ENCODE results near the gene SGO2.
"Not testable (repeated sequence)": the region's sequence is repeated elsewhere in the genome, so short reads cannot be mapped to it uniquely, and the experiment has no call there.

SGO2 gene

DNA sequence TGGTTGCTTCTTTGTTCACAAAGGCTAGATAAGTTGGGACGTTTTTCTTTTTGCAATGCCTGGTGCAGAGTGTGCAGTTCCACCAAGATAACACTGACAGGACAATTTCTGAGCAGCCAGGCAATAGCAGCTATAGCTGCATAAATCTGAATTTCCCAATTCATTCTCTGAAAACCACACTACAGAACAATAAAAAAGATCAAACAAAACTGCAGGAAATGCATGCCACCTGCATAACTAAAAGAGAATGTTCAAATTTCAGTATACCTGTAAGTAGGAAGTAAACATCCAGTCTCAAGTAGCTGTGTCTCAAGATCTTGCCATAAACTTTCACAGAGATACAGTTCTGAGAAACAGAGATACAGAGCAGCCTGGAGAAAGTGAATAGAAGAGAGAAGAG lies 10.9 kb upstream of the SGO2 start:
- DNase-seq (ENCODE audit: low spot score) = no peak

DNA sequence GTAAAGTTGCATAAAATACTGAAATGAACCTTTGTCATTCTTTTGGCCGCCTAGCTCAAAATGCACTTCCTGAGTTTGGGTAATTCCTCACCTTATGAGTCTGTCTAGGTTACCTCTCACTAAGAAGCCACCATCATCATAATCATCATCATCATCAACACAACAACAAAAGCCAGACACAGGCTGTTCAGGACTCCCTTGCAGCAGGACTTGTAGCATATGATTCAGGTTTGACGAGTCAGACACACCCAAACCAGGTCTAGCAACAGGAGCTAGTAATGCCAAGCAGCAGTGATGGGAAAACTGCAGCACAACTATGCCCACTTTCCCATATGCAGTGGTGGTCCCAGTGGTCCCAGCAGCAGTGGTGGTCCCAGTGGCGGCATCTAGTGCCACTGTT lies 2.8 kb upstream of the SGO2 start:
- DNase-seq (ENCODE audit: low spot score) = no peak

DNA sequence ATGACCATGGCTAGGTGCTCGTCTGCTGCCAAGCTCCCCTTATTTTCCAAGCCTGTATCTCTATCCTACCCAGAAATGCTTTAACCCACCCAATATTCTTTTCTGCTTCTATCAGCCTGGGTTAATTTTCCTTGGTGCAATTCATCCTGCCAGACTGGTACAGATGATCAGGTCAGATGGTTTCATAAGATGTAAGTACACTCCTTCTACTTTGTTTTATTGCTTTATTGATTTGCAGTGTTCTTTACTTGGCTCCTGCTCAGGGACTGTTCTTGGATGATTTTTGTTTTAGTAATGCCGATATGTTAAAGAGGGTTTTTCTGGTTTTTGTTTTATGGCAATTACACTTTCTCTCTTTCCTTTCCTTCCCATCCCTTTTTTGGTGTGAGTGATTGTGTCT lies 2.4 kb upstream of the SGO2 start:
- DNase-seq (ENCODE audit: low spot score) = no peak

DNA sequence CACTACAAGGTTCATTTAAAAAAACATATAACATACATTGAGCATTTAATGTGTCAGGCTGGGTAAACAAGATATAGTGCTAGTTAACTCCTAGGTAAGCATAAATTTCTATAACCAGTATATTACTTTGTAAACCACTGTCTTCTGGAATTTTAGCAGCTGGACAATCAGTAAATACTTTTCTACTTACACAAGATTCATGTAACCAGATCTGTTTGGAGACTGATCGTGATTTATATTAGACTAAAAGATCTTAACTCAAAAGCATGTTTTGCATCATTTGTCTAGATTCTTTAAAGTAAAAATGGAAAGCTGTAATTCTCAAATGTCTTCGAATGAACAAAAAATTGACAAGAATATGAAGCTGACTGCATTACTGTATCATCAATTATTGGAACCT lies 941 bp upstream of the SGO2 start:
- no peak for DNase-seq (ENCODE audit: low spot score)

DNA sequence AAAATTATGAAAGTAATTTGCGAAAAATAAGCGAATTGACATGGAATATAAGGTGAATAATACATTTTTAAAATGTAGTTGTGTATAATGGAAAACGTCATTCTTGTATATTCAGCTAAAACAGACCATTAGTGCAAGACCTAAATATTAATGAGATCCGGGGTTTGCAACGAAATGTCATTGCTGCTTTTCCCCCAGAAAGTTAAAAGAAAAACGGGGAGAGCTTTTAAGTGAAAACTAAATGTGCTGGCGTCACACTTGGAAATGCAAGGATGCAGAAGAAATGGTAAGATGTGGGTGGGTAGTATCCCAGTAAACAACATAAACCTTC lies 491 bp upstream of the SGO2 start:
- DNase-seq (ENCODE audit: low spot score) = no peak

DNA sequence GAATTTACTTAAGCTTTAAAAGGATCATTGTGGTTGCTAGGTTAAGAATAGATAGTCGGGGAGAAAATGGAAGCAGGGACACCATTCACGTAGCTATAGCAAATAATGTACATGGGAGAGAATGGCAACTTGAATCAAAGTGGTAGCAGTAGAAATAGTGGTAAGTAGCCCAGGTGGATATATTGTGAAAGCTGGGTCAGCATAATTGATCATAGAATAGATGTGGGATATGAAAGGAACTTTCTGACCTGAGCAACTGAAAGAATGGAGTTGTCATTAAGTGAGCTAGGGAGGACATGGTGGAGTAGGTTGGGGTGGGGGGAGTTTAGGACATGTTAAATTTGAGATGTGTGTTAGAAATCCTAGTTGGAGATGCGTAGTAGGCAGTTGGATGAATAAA lies 2.2 kb downstream of the SGO2 start:
- DNase-seq (ENCODE audit: low spot score) = no peak

DNA sequence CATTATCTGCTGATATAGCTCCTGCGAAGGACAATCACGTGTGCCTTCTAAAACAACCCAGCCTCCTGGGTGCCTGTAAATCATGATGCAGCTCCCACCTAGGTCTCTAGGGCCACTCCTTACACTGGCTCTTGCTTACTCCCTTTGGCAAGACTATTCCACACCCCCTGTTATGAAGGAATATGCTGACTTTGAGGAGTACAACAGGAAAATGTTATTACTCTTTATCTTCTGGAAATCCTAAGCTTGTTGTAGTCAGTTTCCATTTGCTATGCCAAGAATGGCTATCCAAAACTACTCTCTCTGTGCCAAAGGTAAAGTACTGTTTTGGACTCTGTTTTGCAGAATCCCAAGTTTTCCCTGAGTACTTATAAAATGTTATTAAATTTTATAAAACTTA lies 7.7 kb downstream of the SGO2 start:
- DNase-seq (ENCODE audit: low spot score) = no peak

DNA sequence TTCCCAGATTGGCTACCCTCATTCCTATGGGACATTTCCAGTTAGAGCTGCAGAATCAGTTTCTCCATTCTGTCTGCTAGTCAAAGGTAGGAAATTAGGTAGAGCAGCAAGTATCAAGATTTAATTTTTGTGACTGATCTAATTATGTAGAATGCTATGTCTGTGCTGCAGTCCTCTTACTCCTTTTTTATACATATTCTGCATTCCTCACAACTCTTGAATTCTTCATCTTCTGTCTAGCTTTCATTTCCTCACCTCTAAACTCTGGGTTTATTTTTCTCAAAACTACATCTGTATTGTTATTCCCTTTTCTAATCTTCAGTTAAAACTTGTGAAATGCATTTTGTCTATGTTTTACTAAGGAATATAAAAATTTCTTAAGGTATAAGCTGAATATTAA lies 8.6 kb downstream of the SGO2 start:
- no peak for DNase-seq (ENCODE audit: low spot score)

DNA sequence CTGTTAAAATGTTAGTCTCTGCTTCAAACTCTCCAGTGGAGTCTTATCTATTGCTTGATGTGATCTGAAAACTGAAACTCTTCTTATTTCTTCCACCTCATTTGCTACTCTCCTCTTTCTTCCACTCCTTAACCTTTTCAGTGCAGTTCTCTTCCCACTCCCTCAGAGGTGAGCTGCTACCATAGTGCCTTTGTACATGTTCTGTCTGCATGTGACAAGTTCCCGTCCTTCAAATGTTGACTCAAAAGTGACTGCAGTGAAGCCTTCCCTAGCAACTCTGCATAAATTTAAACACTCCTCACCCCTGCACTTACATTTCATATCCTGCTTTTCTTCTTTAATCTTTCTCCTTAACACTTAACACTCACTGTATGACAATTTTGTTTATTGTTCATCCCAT lies 12.1 kb downstream of the SGO2 start:
- DNase-seq (ENCODE audit: low spot score) = no peak

DNA sequence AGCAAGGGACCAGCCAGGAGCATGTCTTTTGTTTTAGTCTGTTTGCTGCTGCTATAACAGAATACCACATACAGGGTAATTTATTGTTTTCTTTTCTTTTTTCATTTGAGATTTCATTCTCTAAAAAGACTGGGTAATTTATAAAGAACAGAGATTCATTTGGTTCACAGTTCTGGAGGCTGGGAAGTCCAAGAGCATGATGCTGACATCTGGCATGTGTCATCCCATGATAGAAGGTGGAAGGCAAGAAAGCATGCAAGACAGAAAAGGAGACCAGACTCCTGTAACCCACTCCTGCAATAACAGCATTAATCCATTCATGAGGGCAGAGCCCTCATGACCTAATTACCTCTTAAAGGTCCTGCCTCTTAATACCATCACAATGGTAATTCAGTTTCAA lies 14.8 kb downstream of the SGO2 start:
- no peak for DNase-seq (ENCODE audit: low spot score)

DNA sequence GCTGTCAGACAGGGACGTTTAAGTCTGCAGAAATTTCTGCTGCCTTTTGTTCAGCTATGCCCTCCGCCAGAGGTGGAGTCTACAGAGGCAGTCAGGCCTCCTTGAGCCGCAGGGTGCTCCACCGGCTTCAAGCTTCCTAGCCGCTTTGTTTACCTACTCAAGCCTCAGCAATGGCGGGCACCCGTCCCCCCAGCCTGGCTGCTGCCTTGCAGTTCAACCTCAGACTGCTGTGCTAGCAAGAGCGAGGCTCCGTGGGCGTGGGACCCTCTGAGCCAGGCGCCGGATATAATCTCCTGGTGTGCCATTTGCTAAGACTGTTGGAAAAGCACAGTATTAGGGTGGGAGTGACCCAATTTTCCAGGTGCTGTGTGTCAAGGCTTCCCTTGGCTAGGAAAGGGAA lies 40.6 kb downstream of the SGO2 start:
- DNase-seq (ENCODE audit: low spot score) = not testable (repeated sequence)

DNA sequence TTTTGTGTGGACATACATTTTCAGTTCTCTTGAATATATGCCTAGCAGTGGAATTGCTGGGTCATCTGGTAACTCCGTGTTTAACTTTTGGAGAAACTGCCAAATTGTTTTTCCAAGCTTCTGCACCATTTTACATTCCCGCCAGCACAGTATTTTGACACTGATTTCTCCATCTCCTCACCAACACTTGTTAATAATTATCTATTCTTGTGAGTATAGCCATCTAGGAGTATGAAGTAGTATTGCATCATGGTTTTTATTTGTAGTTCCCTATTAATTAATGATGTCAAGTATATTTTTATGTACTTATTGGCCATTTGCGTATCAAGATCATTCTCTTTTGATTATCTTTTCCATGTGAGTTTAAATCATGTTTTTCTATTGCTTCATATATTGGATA lies 41.9 kb downstream of the SGO2 start:
- DNase-seq (ENCODE audit: low spot score) = no peak

DNA sequence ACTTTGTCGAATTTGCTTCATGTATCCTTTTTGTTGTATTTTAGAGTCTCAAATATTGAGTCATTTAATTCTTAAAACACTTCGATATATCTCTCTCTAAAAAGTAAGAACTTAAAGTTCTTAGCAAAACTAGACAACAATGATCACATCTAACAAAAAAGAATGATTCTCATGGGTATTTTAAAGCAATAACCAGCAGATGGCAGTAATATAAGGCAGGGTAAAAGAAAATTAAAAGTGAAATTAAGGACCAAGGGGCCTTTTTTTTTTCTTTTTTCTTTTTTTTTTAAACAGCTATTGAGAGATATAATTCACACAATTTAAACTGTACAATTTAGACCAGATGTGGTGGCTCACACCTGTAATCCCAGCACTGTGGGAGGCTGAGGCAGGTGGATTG lies 50.0 kb downstream of the SGO2 start:
- no peak for DNase-seq (ENCODE audit: low spot score)

DNA sequence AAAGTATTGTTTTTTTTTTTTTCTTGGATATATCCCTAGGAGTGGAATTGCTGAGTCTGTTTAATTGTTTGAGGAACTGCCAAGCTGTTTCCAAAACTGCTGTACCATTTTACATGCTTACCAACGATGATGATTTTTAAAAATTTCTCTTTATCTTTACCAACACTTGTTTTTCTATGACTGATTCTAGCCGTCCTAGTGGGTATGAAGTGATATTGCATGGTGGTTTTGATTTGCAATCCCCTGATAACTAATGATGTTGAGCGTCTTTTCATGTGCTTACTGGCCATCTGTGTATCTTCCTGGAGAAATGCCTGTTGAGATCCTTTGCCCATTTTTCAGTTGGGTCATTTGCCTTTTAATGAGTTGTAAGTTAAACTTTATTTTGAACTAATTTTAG lies 51.0 kb downstream of the SGO2 start:
- no peak for DNase-seq (ENCODE audit: low spot score)

DNA sequence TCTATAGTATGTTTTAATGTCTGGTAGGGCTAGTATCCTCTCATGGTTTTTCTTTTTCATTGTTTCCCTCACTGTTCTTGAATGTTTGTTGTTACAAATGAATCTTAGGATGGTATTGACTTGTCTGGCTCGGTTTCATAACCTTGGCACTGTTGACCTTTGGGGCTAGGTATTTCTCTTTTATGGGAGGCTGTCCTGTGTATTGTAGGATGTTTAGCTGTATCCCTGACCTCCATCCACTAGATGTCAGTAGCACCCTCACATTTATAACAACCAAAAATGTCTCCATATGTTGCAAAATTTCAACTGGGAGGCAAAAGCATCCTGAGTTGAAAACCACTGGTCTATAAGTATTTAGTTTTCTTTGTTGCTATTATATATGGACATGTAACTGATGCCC lies 52.8 kb downstream of the SGO2 start:
- no peak for DNase-seq (ENCODE audit: low spot score)

DNA sequence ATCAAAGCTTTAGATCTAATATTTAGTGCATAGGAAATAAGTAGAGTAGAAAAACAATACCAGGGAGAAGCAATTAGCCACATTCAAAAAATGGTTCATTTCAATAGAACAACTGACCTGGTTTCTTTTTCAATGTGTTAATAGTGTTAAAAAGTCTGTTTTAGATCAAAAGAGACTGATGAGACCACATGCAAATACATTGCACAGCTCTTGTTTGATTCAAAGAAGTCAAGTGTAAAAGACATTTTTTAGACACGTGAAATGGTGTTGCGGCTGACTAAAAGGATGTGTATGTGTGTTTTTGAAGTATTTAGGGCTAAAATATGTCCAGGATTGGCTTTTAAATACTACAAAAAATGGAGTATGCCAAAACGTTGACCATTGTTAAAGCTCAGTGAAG lies 58.6 kb downstream of the SGO2 start:
- DNase-seq (ENCODE audit: low spot score) = no peak

DNA sequence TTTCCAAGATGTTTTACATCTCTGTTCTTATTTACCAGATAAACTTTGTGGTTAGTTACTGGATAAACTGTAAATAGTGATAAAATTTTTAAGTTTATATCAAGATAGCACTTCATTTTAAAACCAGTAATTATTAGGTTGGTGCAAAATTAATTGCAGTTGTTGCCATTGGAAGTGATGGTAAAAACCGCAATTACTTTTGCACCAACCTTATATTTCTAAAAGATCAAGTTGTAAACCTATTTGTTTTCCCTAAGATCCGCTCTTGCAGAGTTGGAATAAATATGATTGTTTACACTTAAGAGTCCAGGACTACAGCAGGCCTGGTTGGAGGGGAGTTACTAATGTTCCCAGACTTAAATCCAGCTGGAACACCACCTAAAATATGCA lies 59.3 kb downstream of the SGO2 start:
- no peak for DNase-seq (ENCODE audit: low spot score)

DNA sequence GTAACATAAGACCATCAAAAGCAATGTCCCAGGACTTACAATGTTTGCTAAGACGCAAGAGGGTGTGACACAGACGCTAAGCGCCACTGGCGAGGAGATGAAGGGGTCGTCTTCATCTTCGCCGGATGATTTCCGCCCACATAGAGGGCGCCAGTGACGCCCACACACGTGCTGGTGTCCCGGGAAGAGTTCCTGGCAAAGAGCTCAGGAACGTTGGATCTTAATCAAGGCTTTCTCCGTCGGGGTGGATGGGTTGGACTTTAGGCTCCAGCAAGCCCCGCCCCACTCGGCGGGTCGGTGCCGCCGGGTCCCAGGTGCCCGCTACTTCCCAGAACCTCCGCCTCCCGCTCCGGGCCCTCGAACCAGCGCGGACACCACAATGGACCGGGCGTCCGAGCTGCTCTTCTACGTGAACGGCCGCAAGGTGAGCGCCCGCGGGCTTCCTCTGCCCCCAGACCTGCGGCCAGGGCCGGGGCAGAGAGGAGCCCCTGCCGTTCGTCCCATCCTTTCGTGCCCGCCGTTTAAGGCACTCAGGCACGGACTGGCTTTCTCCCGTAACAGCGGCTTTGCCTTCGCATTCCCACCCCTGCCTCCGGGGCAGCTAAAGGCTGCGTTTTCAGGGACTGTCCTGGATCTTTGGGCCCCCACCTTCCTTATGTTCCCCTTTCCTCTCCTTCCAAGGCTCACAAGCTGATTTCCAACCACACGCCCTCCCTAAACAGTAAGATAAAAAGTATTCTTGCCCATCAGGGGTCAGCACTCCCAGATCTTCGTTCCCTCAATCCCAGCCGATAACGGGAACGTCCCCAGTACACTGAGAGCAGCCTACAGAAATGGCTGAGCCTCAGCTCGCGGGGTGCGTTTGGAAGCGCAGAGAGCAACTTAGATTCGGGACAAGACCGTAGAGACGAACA lies 60.0 kb downstream of the SGO2 start, which contains the start of gene AOX1:
Gene AOX1 (plus strand): TSS at position 285 of the 914 bp plus-strand sequence. CDS start 95 bp downstream, at position 380.
- DNase-seq (ENCODE audit: low spot score) = peak; percentile 81

DNA sequence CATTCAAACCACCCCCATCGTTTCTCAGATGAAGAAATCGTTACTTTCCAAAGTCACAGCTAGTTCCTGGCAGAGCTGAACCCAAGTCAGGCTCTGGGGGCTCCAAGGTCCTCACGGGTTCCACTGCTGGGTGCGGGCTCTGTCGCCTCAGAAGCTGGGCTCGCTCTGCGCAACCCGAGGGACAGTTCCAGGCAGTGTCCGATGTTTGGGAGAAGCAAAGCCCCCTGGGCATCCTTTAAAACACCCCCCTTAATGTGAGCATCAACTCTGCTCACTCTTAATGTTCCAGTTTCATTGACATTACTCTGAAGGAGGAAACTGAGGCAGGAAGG lies 60.6 kb downstream of the SGO2 start:
- DNase-seq (ENCODE audit: low spot score) = no peak

DNA sequence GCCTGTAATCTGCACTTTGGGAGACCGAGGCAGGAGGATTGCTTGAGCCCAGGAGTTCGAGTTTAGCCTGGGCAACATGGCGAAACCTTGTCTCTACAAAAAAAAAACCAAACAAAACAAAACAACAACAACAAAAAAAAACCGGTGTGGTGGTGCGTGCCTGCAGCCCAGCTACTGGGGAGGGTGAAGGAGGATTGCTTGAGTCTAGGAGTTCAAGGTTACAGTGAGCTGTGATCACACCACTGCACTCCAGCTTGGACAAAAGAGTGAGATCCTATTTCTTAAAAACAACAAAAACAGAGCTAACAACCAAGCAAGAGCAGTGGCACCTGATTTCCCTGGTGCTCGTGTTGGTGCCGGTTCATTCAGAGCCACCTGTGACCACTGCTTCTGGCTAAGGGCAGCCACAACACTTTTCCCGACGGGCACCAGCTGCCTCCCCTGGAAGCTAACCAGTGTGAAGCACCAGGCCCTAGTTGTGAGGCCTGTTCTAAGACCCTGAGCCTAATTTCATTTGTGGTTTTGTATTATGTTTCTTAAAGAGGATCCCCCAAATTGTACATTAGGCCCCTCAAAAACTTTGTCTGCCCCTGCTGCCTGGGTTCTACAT lies 61.1 kb downstream of the SGO2 start:
- DNase-seq (ENCODE audit: low spot score) = no peak

DNA sequence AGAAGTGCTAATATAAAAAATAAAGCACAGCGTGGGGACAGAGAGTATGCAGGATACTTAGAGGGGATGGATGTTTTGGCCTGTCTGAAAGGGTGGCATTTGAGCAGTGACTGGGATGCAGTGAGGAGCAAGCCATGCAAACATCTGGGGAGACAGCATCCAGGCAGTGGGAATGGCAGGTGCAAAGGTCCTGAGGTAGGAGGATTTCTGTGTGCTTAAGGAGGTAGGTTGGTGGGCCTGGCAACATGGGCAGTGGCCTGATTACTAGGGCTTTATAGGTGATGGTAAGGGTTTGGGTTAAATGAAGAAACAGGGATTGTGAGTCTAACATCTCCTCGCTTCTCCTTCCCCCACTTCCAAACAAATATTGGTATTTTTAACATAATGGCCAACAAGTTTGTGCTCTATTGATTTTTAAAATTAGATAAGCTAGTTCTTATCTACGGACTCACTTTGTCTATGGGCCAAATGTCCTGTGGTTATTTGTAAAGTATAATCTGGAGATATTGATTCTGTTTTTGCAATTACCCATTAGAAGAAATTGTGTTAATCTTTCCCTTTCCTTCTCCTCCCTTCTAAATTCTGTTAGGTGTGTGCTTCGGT lies 62.2 kb downstream of the SGO2 start:
- no peak for DNase-seq (ENCODE audit: low spot score)

DNA sequence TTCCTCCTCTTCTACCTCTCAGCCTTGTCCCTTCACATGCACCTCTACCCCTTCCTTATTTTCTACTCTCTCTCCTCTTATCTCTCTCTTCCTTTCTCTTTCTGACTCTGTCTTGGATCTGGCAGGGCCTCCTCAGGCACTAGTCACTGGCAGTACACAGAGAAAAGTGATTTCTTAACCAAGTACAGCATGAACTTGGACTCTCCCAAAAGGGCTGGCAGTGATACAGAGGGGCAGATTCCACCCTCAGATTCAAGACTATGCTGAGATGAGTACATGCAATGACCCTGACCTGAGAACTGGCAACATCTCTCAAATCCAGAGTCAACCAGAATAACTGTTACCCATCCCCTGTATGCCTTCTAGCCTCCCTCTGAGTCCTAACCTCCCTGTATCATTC lies 64.1 kb downstream of the SGO2 start:
- no peak for DNase-seq (ENCODE audit: low spot score)

DNA sequence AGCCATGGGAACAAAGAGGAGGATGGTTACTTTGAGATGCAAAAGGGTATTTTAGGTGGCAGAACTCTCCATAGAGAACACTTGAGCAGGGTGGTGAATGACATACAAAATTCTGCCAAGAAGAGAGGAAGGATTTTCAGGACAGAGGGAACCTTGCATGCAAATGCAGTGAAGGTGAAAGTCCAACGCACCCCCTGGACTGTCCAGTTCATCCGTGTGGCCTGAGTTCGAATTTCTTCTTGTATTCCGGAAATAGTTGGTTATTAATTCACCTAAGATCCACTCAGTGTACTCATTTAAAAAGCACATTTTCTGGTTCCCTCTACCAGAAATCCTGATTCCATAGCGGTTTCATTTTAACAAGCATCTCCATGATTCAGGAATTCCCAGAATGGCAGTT lies 65.3 kb downstream of the SGO2 start:
- DNase-seq (ENCODE audit: low spot score) = no peak
